Keratinocyte (primary cell): Measurements from ENCODE around the gene SNPH. TPM values are rescaled to one million over a fixed set of nuclear protein-coding genes. Genes with fewer than 3 reads are reported as not detected.

Experiments
- DNase-seq: peaks from one replicate; pipeline ENCODE4 v3.0.0-alpha.2; 2011; ENCODE audit warnings: low read depth, missing footprints, low spot score
- FAIRE-seq: peaks from 2 replicates; lab custom pipeline; 2011; peaks lifted over from hg19 to GRCh38; lab: Jason Lieb, UNC
- H2AFZ ChIP-seq: 2 replicates; pipeline ENCODE4 v1.6.0; 2012; ENCODE audit warnings: low read length, control low read depth, inconsistent platforms; ENCODE audit not compliant: control insufficient read depth
- H3K27ac ChIP-seq: 2 replicates; pipeline ENCODE4 v1.5.1; 2011; ENCODE audit warnings: low read length; ENCODE audit not compliant: control insufficient read depth, insufficient read depth
- H3K27me3 ChIP-seq: 3 replicates; pipeline ENCODE4 v1.6.0; 2011; ENCODE audit warnings: low read length; ENCODE audit not compliant: control insufficient read depth, insufficient read depth; ENCODE audit errors: extremely low read depth
- H3K36me3 ChIP-seq, 2 experiments: 2 replicates in 1 of 2; 3 replicates in 1 of 2; pipeline ENCODE4 v1.5.1; 2011; ENCODE audit warnings: low read length in 2 of 2, mild to moderate bottlenecking in 1 of 2; ENCODE audit not compliant: control insufficient read depth in 2 of 2, insufficient read depth in 2 of 2; ENCODE audit errors: extremely low read depth in 1 of 2
- H3K4me1 ChIP-seq: 3 replicates; pipeline ENCODE4 v1.5.1; 2011; ENCODE audit warnings: low read length; ENCODE audit not compliant: control insufficient read depth, insufficient read depth; ENCODE audit errors: extremely low read depth
- H3K4me2 ChIP-seq: 3 replicates; pipeline ENCODE4 v1.6.0; 2011; ENCODE audit warnings: low read depth, low read length; ENCODE audit not compliant: control insufficient read depth, insufficient read depth; ENCODE audit errors: extremely low read depth
- H3K4me3 ChIP-seq, 3 experiments: fragments of 200-600 bp in 1 of 3; sonication (generic) in 1 of 3; 2 replicates in 2 of 3; 3 replicates in 1 of 3; pipeline ENCODE4 v1.5.1; 2011 to 2016; ENCODE audit warnings: low read length in 3 of 3, mild to moderate bottlenecking in 3 of 3, control low read depth in 2 of 3, inconsistent platforms in 1 of 3, low read depth in 1 of 3, mixed read lengths in 1 of 3, mixed run types in 1 of 3, moderate library complexity in 1 of 3; ENCODE audit not compliant: control insufficient read depth in 2 of 3, insufficient read depth in 2 of 3; ENCODE audit errors: extremely low read depth in 1 of 3
- H3K79me2 ChIP-seq: 2 replicates; pipeline ENCODE4 v1.6.0; 2012; ENCODE audit warnings: low read length; ENCODE audit not compliant: control insufficient read depth, insufficient read depth
- H3K9ac ChIP-seq: 3 replicates; pipeline ENCODE4 v1.6.0; 2011; ENCODE audit warnings: low read length; ENCODE audit not compliant: control insufficient read depth, insufficient read depth; ENCODE audit errors: extremely low read depth
- H3K9me1 ChIP-seq: 3 replicates; pipeline ENCODE4 v1.6.0; 2011; ENCODE audit warnings: low read length; ENCODE audit not compliant: control insufficient read depth, insufficient read depth; ENCODE audit errors: extremely low read depth
- H3K9me3 ChIP-seq: 2 replicates; pipeline ENCODE4 v1.5.1; 2012; ENCODE audit warnings: low read depth, low read length; ENCODE audit not compliant: control insufficient read depth
- H4K20me1 ChIP-seq: 3 replicates; pipeline ENCODE4 v1.6.0; 2011; ENCODE audit warnings: low read length; ENCODE audit not compliant: control insufficient read depth, insufficient read depth; ENCODE audit errors: extremely low read depth
- EZH2 ChIP-seq: IDR thresholded peaks from one replicate; pipeline ENCODE4 v1.6.1; 2012; ENCODE audit warnings: inconsistent platforms, mild to moderate bottlenecking, low read length, moderate library complexity
- dilution Hi-C: fragments of 300-500 bp; cut with MboI; formaldehyde crosslinking; loops from one replicate; pipeline ENCODE4 v1.7.0; 2020; ENCODE audit warnings: low sequenced_read_pairs; ENCODE audit not compliant: extremely low pct_ligation_motif_present
- polyA plus RNA-seq, 5 experiments: library from polyadenylated mRNA; depleted of rRNA in 3 of 5; stranded (reverse) in 3 of 5; stranded (forward) in 1 of 5; unstranded in 1 of 5; fragments of >200 nt; gene quantifications; 1 replicate in 1 of 5; 2 replicates in 3 of 5; 3 replicates in 1 of 5; pipeline versions ENCODE4 v1.2.1 to v1.2.3, GENCODE V29; 2011 to 2012; ENCODE audit warnings: missing spikeins in 2 of 5, low read depth in 1 of 5, low replicate concordance in 1 of 5
- TF ChIP-seq, protein P1 (sequence below), 3 experiments: IDR thresholded peaks in 1 of 3; conservative IDR thresholded peaks in 1 of 3; optimal IDR thresholded peaks in 1 of 3; 2 replicates in 2 of 3; 3 replicates in 1 of 3; pipeline versions ENCODE3 to v1.5.1; 2011; ENCODE audit warnings: low read length in 3 of 3, mild to moderate bottlenecking in 3 of 3, moderate library complexity in 2 of 3, control low read depth in 1 of 3, inconsistent platforms in 1 of 3; ENCODE audit not compliant: insufficient read depth in 2 of 3; ENCODE audit errors: extremely low read depth in 1 of 3

The SNPH gene
- polyA plus RNA-seq, 1 donor (not counting 4 experiments of a cell fraction or from before 2014, with no cell fraction given): 1.3 TPM

- Histone ChIP-seq H3K9ac (no peak overlapping the region), H3K27me3 (no peaks in the 10 kb centered on the region), H3K4me3 (no peak overlapping the region), H3K79me2 (no peaks in the 10 kb centered on the region), H3K27ac (no peak overlapping the region), H4K20me1 (no peaks in the 10 kb centered on the region), H3K4me1 (no peaks in the 10 kb centered on the region), H3K9me1 (no peaks in the 10 kb centered on the region), H3K9me3 (no peaks in the 10 kb centered on the region), H3K36me3 (peaks cover 0 to 16% of the 10 kb centered on the region in 2 experiments), H2AFZ (no peak overlapping the region), H3K4me2 (no peak overlapping the region)
- DNase-seq (no peak), FAIRE-seq (no peak)
- dilution Hi-C loops: no loop called here
- TF ChIP-seq, protein P1, sequence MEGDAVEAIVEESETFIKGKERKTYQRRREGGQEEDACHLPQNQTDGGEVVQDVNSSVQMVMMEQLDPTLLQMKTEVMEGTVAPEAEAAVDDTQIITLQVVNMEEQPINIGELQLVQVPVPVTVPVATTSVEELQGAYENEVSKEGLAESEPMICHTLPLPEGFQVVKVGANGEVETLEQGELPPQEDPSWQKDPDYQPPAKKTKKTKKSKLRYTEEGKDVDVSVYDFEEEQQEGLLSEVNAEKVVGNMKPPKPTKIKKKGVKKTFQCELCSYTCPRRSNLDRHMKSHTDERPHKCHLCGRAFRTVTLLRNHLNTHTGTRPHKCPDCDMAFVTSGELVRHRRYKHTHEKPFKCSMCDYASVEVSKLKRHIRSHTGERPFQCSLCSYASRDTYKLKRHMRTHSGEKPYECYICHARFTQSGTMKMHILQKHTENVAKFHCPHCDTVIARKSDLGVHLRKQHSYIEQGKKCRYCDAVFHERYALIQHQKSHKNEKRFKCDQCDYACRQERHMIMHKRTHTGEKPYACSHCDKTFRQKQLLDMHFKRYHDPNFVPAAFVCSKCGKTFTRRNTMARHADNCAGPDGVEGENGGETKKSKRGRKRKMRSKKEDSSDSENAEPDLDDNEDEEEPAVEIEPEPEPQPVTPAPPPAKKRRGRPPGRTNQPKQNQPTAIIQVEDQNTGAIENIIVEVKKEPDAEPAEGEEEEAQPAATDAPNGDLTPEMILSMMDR (optimal IDR thresholded peaks at IDR 0.05 in 1 of 3, IDR thresholded peaks at IDR 0.05 in 1 of 3, conservative IDR thresholded peaks at IDR 0.05 in 1 of 3; ENCODE audit: extremely low read depth in 1 of 3, insufficient read depth in 2 of 3, low read length in 3 of 3): no peak
- TF ChIP-seq EZH2: no peak
Measured at GRCh38 chr20:1312904-1313235, 46.8 kb downstream of the SNPH start.

GRCh38 chr20:1313236-1313964 is 47.3 kb downstream of the SNPH start:
- no peaks in the 10 kb centered on the region for H3K9me3 ChIP-seq
- DNase-seq (no peak), FAIRE-seq (no peak)
- peaks cover 0 to 16% of the 10 kb centered on the region in 2 experiments for H3K36me3 ChIP-seq
- H3K4me1 ChIP-seq: no peaks in the 10 kb centered on the region
- peak overlapping the region; percentile 25 for H3K9ac ChIP-seq
- no peaks in the 10 kb centered on the region for H4K20me1 ChIP-seq
- dilution Hi-C loops: no loop called here
- peak overlapping the region in 1 of 3 experiments; percentile 33 for H3K4me3 ChIP-seq
- H3K27me3 ChIP-seq: no peaks in the 10 kb centered on the region
- H3K79me2 ChIP-seq: no peaks in the 10 kb centered on the region
- no peaks in the 10 kb centered on the region for H3K9me1 ChIP-seq
- no peak for TF ChIP-seq EZH2
- TF ChIP-seq, protein P1 (optimal IDR thresholded peaks at IDR 0.05 in 1 of 3, IDR thresholded peaks at IDR 0.05 in 1 of 3, conservative IDR thresholded peaks at IDR 0.05 in 1 of 3; ENCODE audit: extremely low read depth in 1 of 3, insufficient read depth in 2 of 3, low read length in 3 of 3): peak; percentile 89 to 91 (median 91)
- peak overlapping the region; percentile 44 for H2AFZ ChIP-seq
- H3K4me2 ChIP-seq: peak overlapping the region; percentile 69
- no peak overlapping the region for H3K27ac ChIP-seq
